ENCODE measurements around the gene EVX1. TPM values are rescaled to one million over a fixed set of nuclear protein-coding genes. Genes with fewer than 3 reads are reported as not detected.

The EVX1 gene
- total RNA-seq, 1 donor from 2014 or later, result not detected

DNA sequence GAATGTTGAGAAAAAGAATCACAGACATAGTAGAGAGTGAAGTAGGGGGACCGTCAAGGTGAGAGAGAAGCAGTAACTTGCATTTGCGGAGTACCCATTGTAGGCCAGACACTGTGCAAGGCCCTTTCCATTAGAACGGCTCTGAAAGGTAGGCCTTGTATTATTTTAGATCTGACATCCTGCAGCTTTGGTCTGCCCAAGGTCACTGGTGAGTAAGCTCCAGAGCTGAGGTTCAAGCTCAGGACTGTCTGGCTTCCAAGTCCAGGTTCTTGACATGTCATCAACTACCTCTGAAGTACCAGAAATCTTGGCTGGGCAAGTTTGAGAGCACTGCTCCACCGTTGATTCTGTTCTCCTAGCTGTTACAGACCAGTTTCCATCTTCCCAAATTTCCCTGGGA, 13.2 kb upstream of the EVX1 start:
- no peak for DNase-seq (ENCODE audit: low spot score)
- H3K27me3 Mint-ChIP-seq (ENCODE audit: insufficient read depth, low read depth), result peaks cover 55% of the 10 kb centered on the region

GRCh38 chr7:27235387-27236311, 7.0 kb upstream of the EVX1 start:
- DNase-seq (ENCODE audit: low spot score), result peak; percentile 91
- Mint-ChIP-seq H3K9me3 (no peaks in the 10 kb centered on the region), H3K36me3 (no peaks in the 10 kb centered on the region), H3K27ac (no peak overlapping the region), H3K27me3 (ENCODE audit: insufficient read depth, low read depth) (peaks cover 60% of the 10 kb centered on the region), H3K4me3 (peak overlapping the region; percentile 81), H3K4me1 (peaks cover 9% of the 10 kb centered on the region)
- Histone ChIP-seq H2AFZ (replicated peaks) (peak overlapping the region; percentile 61), H3K36me3 (no peaks in the 10 kb centered on the region), H3K4me1 (peaks cover 16% of the 10 kb centered on the region), H3F3A (ENCODE audit: low read depth) (peaks cover 8% of the 10 kb centered on the region), H3K9ac (no peak overlapping the region), H3K9me3 (ENCODE audit: low read depth) (no peaks in the 10 kb centered on the region), H3K4me3 (peak overlapping the region; percentile 53), H3K4me2 (peak overlapping the region; percentile 72), H3K27me3 (peaks cover 100% of the 10 kb centered on the region), H3K79me2 (ENCODE audit: low read depth) (no peaks in the 10 kb centered on the region), H4K20me1 (ENCODE audit: low read depth) (peaks cover 20% of the 10 kb centered on the region), H3K27ac (no peak overlapping the region)
- TF ChIP-seq EZH2phosphoT487 (IDR thresholded peaks at IDR 0.05) (peak; percentile 66), EZH2 (IDR thresholded peaks at IDR 0.05) (peak; percentile 86)
- TF ChIP-seq, protein P1, sequence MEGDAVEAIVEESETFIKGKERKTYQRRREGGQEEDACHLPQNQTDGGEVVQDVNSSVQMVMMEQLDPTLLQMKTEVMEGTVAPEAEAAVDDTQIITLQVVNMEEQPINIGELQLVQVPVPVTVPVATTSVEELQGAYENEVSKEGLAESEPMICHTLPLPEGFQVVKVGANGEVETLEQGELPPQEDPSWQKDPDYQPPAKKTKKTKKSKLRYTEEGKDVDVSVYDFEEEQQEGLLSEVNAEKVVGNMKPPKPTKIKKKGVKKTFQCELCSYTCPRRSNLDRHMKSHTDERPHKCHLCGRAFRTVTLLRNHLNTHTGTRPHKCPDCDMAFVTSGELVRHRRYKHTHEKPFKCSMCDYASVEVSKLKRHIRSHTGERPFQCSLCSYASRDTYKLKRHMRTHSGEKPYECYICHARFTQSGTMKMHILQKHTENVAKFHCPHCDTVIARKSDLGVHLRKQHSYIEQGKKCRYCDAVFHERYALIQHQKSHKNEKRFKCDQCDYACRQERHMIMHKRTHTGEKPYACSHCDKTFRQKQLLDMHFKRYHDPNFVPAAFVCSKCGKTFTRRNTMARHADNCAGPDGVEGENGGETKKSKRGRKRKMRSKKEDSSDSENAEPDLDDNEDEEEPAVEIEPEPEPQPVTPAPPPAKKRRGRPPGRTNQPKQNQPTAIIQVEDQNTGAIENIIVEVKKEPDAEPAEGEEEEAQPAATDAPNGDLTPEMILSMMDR (IDR thresholded peaks at IDR 0.05), result peak; percentile 69

More for the DNA sequence above, 13.2 kb upstream of the EVX1 start:
- Mint-ChIP-seq H3K9me3 (peaks cover 2% of the 10 kb centered on the region), H3K4me1 (peaks cover 2% of the 10 kb centered on the region), H3K4me3 (no peak overlapping the region), H3K27ac (no peak overlapping the region), H3K36me3 (no peaks in the 10 kb centered on the region)
- H3F3A ChIP-seq (ENCODE audit: low read depth), result peaks cover 7% of the 10 kb centered on the region
- H3K9me3 ChIP-seq (ENCODE audit: low read depth), result no peaks in the 10 kb centered on the region
- H3K4me2 ChIP-seq, result no peak overlapping the region
- no peak overlapping the region for H2AFZ ChIP-seq (replicated peaks)
- no peak overlapping the region for H3K27ac ChIP-seq
- H3K4me1 ChIP-seq, result no peaks in the 10 kb centered on the region
- H3K79me2 ChIP-seq (ENCODE audit: low read depth), result no peaks in the 10 kb centered on the region
- peaks cover 6% of the 10 kb centered on the region for H4K20me1 ChIP-seq (ENCODE audit: low read depth)
- no peaks in the 10 kb centered on the region for H3K36me3 ChIP-seq
- H3K9ac ChIP-seq, result no peak overlapping the region
- no peak overlapping the region for H3K4me3 ChIP-seq
- H3K27me3 ChIP-seq, result peaks cover 100% of the 10 kb centered on the region
- TF ChIP-seq, protein P1 (IDR thresholded peaks at IDR 0.05), result no peak
- no peak for TF ChIP-seq EZH2phosphoT487 (IDR thresholded peaks at IDR 0.05)
- TF ChIP-seq EZH2 (IDR thresholded peaks at IDR 0.05), result no peak

DNA sequence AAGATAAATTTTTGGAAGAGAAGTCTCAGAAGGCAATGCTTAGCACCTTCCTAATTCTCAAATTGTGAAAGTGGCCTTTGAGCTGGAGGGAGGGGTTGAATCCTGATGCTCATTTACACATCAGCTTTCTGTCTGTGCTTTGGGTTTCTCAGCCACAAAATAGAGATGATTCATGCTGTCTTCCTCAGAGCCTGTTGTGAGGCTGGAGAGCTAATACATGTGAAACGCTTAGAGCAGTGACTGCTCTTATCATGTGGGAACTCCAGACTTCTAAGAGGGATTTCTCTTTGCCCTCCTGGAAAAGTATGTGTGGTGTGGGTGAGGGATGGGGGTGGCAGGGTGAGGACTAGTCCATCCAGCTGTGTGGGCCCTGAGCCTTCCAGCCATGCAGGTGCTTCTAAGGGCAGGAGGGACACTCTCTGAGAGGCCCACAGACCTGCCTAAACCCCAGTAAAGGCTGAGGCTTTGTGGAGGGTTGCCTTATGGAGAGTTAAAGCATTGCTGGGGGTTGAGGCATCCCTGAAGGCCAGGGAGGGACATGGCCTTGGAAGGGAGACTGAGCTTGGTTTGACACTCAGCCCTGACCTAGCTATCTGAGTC, 4.8 kb upstream of the EVX1 start:
- Histone ChIP-seq H3K27me3 (peaks cover 100% of the 10 kb centered on the region), H3K4me2 (no peak overlapping the region), H3K36me3 (no peaks in the 10 kb centered on the region), H3K27ac (no peak overlapping the region), H3K9ac (no peak overlapping the region), H2AFZ (replicated peaks) (no peak overlapping the region), H3K79me2 (ENCODE audit: low read depth) (no peaks in the 10 kb centered on the region), H3K4me3 (no peak overlapping the region), H4K20me1 (ENCODE audit: low read depth) (peaks cover 42% of the 10 kb centered on the region), H3K9me3 (ENCODE audit: low read depth) (no peaks in the 10 kb centered on the region), H3K4me1 (peaks cover 34% of the 10 kb centered on the region), H3F3A (ENCODE audit: low read depth) (peaks cover 29% of the 10 kb centered on the region)
- H3K36me3 Mint-ChIP-seq, result no peaks in the 10 kb centered on the region
- TF ChIP-seq, protein P1 (IDR thresholded peaks at IDR 0.05), result no peak
- TF ChIP-seq EZH2phosphoT487 (IDR thresholded peaks at IDR 0.05), result no peak
- no peak for TF ChIP-seq EZH2 (IDR thresholded peaks at IDR 0.05)
- H3K4me3 Mint-ChIP-seq, result peak overlapping the region; percentile 2
- no peaks in the 10 kb centered on the region for H3K9me3 Mint-ChIP-seq
- H3K27me3 Mint-ChIP-seq (ENCODE audit: insufficient read depth, low read depth), result peaks cover 76% of the 10 kb centered on the region
- no peak for DNase-seq (ENCODE audit: low spot score)
- peaks cover 23% of the 10 kb centered on the region for H3K4me1 Mint-ChIP-seq
- H3K27ac Mint-ChIP-seq, result no peak overlapping the region

Data from neural progenitor cell (in vitro differentiated cells).